SK-N-MC (cell line): Measurements from ENCODE around the gene AP3S2.
A peak's percentile ranks its signal among the peaks of the same experiment; 100 is the strongest.
"Not testable (repeated sequence)": the region's sequence is repeated elsewhere in the genome, so short reads cannot be mapped to it uniquely, and the experiment has no call there.

Experiments
- DNase-seq: peaks from one replicate; pipeline ENCODE4 v3.0.0-alpha.2; 2011; ENCODE audit warnings: low read depth, low spot score
- H3K27ac ChIP-seq: fragments of 200-600 bp; sonication (generic); 2 replicates; pipeline ENCODE4 v1.5.1; 2016; ENCODE audit warnings: mixed run types
- H3K36me3 ChIP-seq: fragments of 200-600 bp; sonication (generic); 2 replicates; pipeline ENCODE4 v1.6.1; 2017; ENCODE audit warnings: antibody characterized with exemption, low read length, mixed read lengths; ENCODE audit not compliant: insufficient read depth
- H3K4me3 ChIP-seq: fragments of 200-600 bp; sonication (generic); 2 replicates; pipeline ENCODE4 v1.5.1; 2016
- H3K9ac ChIP-seq: fragments of 200-600 bp; sonication (generic); 2 replicates; pipeline ENCODE4 v1.8.0; 2017; ENCODE audit warnings: mixed run types, mixed read lengths; ENCODE audit not compliant: insufficient read length
- H3K9me3 ChIP-seq: fragments of 200-600 bp; sonication (generic); 2 replicates; pipeline ENCODE4 v1.6.1; 2017; ENCODE audit warnings: low read depth, mild to moderate bottlenecking, antibody characterized with exemption, low read length, moderate library complexity, mixed read lengths
- EZH2 ChIP-seq: fragments of 200-600 bp; sonication (generic); IDR thresholded peaks from one replicate; pipeline ENCODE4 v1.6.1; 2017; ENCODE audit warnings: antibody characterized with exemption
- FOXP2 ChIP-seq: optimal IDR thresholded peaks from 2 replicates; pipeline ENCODE3; 2011; ENCODE audit warnings: mild to moderate bottlenecking, moderate library complexity; ENCODE audit not compliant: insufficient read depth; ENCODE audit errors: extremely low read length, control extremely low read depth
- POLR2AphosphoS5 ChIP-seq: IDR thresholded peaks from 2 replicates; pipeline ENCODE4 v1.6.1; 2012; ENCODE audit warnings: mild to moderate bottlenecking, low read depth, low read length, borderline replicate concordance

Gene AP3S2

GRCh38 chr15:89836267-89837133, 57.3 kb downstream of the AP3S2 start:
- peak; percentile 57 for DNase-seq
- Histone ChIP-seq H3K36me3 (peaks cover 33% of the 10 kb centered on the region), H3K9me3 (no peaks in the 10 kb centered on the region), H3K4me3 (peak overlapping the region; percentile 47), H3K9ac (peak overlapping the region; percentile 43), H3K27ac (peak overlapping the region; percentile 93)
- TF ChIP-seq EZH2 (no peak), POLR2AphosphoS5 (no peak), FOXP2 (no peak)

- H3K27ac ChIP-seq: no peak overlapping the region
- TF ChIP-seq FOXP2 (no peak), EZH2 (no peak)
- H3K36me3 ChIP-seq: peaks cover 27% of the 10 kb centered on the region
Measured at GRCh38 chr15:89835176-89835564, 58.6 kb downstream of the AP3S2 start.

GRCh38 chr15:89834465-89835175, 59.2 kb downstream of the AP3S2 start:
- H3K4me3 ChIP-seq, H3K9me3 ChIP-seq, H3K27ac ChIP-seq, H3K9ac ChIP-seq, DNase-seq: not testable (repeated sequence)
- peaks cover 27% of the 10 kb centered on the region for H3K36me3 ChIP-seq

More at GRCh38 chr15:89835176-89835564, 58.6 kb downstream of the AP3S2 start:
- no peak for DNase-seq
- Histone ChIP-seq H3K9ac (no peak overlapping the region), H3K4me3 (no peak overlapping the region), H3K9me3 (no peaks in the 10 kb centered on the region)

GRCh38 chr15:89833966-89834365, 59.8 kb downstream of the AP3S2 start:
- H3K27ac ChIP-seq: no peak overlapping the region
- H3K9me3 ChIP-seq: no peaks in the 10 kb centered on the region
- H3K4me3 ChIP-seq: no peak overlapping the region
- no peak for TF ChIP-seq POLR2AphosphoS5
- TF ChIP-seq FOXP2: no peak
- TF ChIP-seq EZH2: no peak
- no peak for DNase-seq
- peaks cover 27% of the 10 kb centered on the region for H3K36me3 ChIP-seq
- H3K9ac ChIP-seq: no peak overlapping the region

GRCh38 chr15:89830639-89831038, 63.2 kb downstream of the AP3S2 start:
- Histone ChIP-seq H3K4me3 (no peak overlapping the region), H3K9ac (no peak overlapping the region), H3K36me3 (peaks cover 27% of the 10 kb centered on the region), H3K9me3 (no peaks in the 10 kb centered on the region), H3K27ac (no peak overlapping the region)
- no peak for DNase-seq
- TF ChIP-seq POLR2AphosphoS5: no peak
- TF ChIP-seq EZH2: no peak
- TF ChIP-seq FOXP2: no peak

GRCh38 chr15:89829616-89830440, 64.0 kb downstream of the AP3S2 start:
- H3K36me3 ChIP-seq: peaks cover 19% of the 10 kb centered on the region; the same call in 1 of the 2 replicates
- no peak overlapping the region for H3K4me3 ChIP-seq
- DNase-seq: no peak
- no peak overlapping the region for H3K27ac ChIP-seq
- TF ChIP-seq POLR2AphosphoS5: no peak
- TF ChIP-seq EZH2: no peak
- TF ChIP-seq FOXP2: no peak
- no peaks in the 10 kb centered on the region for H3K9me3 ChIP-seq
- H3K9ac ChIP-seq: no peak overlapping the region

- Histone ChIP-seq H3K4me3 (no peak overlapping the region), H3K27ac (no peak overlapping the region)
- no peak for DNase-seq
Measured at GRCh38 chr15:89829161-89829560, 64.6 kb downstream of the AP3S2 start.

More at GRCh38 chr15:89829161-89829560, 64.6 kb downstream of the AP3S2 start:
- no peak for TF ChIP-seq EZH2
- no peak for TF ChIP-seq POLR2AphosphoS5
- no peak for TF ChIP-seq FOXP2
- H3K36me3 ChIP-seq: peaks cover 12% of the 10 kb centered on the region; the same call in 1 of the 2 replicates
- no peaks in the 10 kb centered on the region for H3K9me3 ChIP-seq
- no peak overlapping the region for H3K9ac ChIP-seq
